Measurements from ENCODE around the gene PYGL.
"Not testable (repeated sequence)": the region's sequence is repeated elsewhere in the genome, so short reads cannot be mapped to it uniquely, and the experiment has no call there.

The PYGL gene

DNA sequence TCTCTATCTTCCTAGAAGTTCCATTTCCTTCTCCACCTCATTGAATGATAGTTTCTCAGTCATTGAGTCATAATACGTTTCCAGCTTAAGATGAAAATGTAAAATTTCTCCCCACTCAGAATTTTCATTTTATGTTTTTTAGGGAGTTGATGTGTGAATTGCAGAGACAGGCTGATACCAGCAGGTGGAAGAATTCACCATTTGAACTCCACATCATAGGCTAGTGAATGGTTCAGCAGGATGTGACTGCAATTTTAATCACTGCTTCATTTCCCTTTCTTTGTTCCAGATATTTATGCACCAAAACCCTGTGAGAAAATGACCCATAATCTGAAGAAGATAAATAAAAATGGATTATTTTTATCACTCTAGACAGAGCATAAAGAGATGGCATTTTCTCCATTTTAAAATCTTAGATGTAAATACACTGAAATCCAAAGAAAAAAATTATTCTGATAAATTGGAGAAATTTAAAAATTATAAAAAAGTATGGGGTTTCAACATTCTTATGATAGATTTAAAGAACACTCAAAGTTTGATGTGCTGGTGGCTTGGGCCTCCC lies 10.6 kb upstream of the PYGL start:
- DNase-seq (ENCODE audit: low spot score) = peak; percentile 25

DNA sequence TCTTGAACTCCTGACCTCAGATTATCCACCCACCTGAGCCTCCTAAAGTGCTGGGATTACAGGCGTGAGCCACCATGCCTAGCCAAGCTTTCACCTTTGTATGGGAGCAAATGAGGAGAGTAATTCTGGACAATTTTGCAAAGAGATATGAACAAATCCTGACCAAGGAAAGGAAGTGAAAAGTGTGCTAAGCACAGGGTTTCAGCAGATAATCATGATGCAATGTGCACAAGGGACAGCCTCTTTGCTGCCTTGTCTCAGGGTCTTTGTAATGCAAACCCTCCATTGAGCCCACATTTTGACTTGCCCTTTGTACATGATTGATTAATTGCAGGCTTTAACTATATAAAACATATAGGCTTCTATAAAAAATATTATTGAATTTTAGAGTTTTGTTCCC lies 9.2 kb upstream of the PYGL start:
- DNase-seq (ENCODE audit: low spot score) = no peak

DNA sequence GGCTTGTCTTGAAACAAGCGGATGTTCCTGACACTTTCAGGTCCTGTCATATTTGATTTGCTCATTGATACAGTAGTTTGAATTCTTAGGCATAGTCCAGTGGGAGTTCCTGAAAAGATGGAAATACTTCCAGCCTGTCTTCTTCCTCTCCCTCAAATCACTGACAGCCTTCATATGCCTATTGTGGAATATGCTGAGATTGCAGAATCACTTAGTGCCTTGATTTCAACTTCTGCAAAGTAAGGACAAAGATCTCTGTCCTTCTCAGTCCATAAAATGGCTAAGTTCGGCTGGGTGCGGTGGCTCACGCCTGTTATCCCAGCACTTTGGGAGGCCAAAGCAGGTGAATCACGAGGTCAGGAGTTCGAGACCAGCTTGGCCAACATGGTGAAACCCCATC lies 6.7 kb upstream of the PYGL start:
- no peak for DNase-seq (ENCODE audit: low spot score)

DNA sequence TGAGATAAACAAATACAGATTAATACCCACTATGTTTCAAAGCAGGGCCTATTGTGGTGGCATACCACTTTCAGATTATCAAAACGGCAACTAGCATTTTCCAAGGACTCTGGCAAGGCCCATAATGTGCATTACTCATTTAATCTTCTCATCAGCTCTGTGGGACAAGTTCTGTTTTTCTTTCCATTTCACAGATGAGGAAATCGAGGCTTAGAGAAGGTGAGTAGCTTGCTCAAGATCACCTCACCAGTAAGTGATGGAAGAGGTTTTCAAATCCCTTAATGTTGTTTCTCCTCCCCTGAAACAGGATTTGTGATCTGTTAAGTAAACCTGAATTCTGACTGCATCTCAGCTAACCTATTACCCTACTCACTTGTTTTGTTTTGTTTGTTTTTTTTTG lies 3.9 kb upstream of the PYGL start:
- no peak for DNase-seq (ENCODE audit: low spot score)

DNA sequence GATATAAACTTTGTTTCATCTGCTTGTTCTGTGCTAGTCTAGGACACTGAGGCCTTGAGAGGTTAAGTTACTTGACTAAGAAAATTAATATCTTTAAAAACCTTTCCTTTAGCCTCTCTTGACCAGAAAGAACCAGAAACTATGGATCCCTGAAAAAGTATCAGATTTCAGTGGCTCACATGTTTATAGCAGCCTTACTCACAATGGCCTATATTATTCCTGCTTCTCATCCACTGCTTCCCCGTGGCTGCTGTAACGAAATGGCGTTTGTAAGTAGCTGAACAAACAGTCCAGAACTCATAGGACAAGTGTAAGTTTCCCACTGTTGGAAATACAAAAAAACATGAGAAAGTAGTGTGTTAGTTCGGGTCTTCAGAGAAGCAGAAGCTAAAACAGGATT lies 3.2 kb upstream of the PYGL start:
- DNase-seq (ENCODE audit: low spot score) = no peak

DNA sequence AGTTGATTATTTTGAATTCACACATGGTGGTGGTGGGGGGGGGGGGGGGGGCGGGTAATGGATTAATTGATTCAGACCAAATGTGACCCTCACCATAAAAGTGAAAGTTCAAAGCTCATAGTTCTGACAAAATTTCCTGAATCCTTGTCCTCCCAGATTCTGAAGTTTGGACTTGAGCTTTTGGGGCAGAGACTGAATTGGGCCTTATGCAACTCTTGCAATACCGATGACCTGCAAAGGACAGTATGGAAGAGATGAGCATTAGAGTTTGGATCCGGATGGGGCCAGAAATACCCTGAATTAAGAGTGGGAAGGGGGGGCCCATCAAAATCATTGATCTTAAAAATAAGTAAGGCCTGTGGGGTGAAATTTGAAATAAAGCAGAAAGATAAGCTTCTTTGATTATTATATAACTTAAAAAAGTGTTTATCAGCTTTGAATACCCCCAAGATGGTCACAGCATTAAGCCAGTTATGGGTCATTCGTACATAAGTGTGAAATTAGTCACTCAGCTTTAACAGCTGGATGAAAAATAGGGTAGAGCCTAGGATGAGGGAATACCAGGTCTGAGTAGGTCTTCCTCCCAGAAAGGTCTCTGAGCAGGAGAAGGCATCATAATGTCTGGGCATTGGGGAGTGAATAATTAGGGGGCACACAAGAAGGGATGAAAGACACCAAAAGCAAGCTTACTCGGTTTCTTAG lies 2.1 kb upstream of the PYGL start:
- DNase-seq (ENCODE audit: low spot score) = no peak

DNA sequence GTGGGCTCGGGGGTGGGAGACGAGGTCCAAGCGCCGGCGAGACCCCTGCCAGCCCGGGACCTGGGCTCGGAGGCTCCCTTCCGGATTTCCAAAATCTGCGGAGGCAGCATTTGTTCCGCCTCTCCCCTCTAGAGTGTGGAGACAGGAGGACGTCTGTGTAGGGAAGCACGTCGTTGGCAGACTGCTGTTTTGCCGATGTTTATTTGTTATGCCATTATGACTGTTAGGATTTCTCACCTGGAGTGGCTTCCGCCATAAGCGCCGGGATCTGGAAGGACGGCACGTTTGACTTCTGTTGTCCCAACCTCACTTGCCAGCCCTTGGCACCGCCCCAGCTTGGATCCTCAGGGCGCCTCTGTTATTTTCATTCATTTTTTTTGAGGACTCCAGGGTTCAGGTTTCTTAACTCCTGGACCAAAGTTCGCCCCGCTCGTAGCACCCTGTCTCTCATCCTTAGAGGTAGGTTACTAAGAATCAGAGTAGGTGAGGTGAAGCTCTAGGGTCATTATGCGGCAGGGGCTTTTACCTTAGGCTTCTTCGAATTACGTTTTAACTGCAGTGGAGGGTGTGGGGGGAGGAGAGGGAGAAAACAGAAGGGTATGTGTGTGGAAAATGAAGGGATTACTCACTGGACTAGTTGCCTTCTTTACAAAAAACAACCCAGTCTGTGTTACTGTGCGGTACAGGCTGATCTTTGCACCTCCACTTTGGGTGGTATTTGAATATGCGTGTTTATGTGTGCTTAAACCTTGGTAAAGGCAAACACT lies 547 bp upstream of the PYGL start:
- DNase-seq (ENCODE audit: low spot score) = peak; percentile 41

DNA sequence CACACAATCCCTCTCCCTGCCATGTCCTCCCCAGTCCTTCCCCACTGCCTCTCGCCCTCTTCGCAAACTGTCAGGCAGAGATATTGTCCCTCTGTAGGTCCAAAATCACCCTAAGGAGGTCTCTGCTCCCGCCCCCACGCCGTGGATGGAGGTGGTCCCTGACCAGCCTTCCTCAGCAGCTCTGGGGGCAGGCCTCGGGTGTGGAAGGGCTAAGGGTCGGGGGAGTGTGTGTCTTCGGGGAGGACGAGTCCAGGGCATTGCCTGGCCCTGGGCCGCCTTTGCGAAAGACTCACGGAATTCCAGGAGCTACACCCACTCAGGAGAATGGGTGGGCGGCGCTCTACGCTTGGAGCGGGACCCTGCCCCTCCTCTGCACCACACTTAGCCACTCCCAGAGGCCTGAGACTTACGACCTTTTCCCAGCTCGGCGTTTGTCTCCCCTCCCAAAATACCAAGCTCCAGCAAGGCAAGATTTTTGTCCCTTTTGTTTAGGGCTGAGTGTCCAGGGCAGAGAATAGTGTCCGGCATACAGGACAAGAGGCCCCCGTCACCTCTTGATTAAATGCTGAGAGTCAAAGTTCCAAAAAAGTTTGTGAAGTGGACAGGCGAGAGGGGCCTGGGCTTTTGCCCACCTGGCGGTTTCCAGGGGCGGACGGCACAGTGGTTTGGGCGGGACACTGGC lies 881 bp downstream of the PYGL start:
- peak; percentile 40 for DNase-seq (ENCODE audit: low spot score)

DNA sequence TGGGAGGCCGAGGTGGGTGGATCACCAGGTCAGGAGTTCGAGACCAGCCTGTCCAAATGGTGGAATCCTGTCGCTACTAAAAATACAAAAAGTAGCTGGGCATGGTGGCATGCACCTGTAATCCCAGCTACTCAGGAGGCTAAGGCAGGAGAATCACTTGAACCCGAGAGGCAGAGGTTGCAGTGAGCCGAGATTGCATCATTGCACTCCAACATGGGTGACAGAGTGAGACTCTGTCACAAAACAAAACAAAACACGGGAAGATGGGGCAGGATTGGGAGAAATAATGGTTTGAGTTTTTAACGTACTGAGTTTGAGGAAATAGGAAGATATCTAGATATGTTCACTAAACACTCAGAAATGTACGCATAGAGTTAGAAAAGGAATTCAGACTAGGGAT lies 2.6 kb downstream of the PYGL start:
- DNase-seq (ENCODE audit: low spot score) = not testable (repeated sequence)

DNA sequence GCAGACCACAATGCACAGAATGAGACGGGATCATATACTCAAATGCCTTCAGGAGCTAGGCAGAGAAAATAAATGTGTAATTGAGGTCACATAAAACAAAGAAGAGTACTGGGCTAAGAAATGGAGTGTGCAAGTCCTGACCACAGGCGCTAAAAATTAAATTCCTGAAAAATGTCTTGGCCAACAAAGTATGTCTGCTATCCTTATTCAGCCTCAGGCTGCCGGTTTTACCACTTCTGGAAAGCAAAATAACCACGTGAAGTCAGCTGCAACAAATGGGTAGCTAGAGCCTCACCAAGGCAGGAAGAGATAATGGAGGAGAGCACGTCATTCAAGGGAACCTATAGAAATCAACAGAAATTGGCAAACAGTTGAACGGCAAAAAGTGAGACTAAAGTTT lies 3.1 kb downstream of the PYGL start:
- DNase-seq (ENCODE audit: low spot score) = no peak

DNA sequence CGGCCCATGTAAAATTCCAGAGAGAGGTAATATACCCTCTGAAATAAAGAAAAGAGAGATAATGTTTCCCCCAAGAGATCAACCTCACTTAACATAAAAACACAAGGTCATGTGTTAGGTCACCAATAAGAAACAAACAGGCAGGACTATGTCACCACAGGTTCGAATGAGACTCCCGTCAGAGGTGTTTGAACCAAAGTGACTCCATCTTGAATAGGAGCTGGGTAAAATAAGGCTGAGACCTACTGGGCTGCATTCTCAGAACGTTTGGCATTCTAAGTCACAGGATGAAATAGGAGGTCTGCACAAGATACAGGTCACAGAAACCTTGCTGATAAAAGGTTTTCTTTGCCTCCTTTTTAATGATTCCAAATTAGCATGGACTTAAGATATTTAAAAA lies 6.5 kb downstream of the PYGL start:
- DNase-seq (ENCODE audit: low spot score) = no peak

DNA sequence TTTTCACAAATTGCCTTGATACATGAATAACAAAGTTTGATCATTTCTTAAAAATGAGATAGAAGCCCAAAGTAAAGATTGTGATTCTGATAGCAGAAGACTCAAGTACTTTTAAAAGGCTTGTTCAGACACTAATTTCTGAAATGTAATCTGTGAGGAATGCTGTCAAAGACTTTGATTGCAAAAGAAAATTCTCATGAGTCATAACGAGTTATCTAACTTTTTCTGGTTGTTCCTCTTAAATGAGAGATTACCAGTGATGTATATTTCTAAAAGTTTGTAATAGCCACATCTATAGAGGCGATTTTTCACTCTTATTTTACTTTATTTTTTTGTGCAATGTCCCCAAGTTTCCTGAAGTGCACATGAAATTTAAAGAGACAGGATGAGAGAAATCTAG lies 7.0 kb downstream of the PYGL start:
- DNase-seq (ENCODE audit: low spot score) = no peak

DNA sequence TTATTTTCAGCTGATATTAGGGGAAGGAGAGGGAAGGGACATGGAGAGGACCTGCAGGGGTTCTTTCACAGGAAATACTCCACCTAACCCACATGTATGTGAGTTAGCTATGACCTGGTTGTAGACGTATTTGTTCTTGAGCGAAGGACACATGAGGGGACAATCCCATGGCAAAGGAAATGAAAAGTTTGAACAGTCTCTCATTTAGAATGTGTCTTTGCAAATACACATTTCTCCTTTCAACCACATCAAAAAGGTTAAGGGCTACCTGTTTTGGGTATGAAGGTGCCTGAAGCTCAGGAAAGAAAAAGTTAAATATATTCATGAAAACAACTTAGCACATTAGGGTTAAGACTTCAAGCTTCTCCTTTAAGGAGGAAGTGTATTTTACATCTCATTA lies 7.4 kb downstream of the PYGL start:
- DNase-seq (ENCODE audit: low spot score) = no peak

DNA sequence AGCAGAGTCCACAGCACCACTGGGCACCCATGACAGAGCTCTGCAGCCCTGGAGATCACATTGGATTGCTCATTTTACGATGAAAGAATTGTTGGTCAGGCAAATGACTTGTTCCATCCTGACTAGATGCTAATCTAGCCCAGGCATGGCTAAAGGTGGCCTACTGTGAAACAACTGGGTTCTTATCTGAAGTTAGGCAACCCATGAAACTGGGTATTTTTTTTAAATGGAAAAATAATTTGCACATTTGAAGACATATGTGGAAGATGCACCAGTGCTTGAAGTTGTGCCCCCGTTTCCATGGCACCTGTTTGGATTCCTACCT lies 8.3 kb downstream of the PYGL start:
- DNase-seq (ENCODE audit: low spot score) = no peak

DNA sequence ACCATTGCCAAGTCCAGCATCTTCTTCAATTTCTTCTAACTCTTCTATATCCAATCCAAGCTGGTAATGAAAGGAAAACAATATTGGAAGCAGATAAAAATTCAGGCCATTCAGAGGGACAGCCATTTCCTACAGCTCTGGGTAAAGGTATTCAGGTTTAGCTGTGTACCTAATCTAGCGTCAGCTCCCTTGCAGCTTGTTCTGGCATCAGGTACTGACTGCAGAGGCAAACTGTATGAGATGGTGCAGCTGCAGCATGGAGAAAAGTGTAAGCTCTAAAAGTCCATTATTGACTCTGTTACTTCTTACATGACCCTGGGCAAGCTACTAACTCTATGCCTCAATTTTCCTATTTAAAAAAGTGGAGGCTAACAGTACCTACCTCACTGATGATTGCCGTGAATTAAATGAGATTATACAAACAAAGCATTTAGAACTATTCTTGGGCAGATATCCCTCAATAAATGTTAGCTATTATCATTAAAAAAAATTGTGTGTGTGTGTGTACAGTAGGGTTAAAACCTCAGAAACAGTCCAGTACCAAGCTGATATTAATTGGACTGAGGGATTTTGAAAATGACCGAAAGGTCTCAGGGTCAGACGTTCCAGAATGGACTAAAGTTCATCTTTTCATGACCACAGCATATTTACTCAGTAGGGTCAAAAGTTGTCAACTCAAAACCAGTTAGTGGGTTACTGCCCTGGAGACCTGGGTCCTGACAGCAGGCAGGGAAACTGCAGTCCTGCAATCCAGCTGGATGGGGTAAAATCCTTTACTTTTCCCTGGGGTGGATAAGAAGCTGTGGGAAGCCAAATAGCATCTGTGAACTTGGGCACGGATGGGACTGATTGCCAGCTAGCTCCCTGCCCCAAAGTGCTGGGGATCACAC lies 8.9 kb downstream of the PYGL start:
- DNase-seq (ENCODE audit: low spot score) = no peak

DNA sequence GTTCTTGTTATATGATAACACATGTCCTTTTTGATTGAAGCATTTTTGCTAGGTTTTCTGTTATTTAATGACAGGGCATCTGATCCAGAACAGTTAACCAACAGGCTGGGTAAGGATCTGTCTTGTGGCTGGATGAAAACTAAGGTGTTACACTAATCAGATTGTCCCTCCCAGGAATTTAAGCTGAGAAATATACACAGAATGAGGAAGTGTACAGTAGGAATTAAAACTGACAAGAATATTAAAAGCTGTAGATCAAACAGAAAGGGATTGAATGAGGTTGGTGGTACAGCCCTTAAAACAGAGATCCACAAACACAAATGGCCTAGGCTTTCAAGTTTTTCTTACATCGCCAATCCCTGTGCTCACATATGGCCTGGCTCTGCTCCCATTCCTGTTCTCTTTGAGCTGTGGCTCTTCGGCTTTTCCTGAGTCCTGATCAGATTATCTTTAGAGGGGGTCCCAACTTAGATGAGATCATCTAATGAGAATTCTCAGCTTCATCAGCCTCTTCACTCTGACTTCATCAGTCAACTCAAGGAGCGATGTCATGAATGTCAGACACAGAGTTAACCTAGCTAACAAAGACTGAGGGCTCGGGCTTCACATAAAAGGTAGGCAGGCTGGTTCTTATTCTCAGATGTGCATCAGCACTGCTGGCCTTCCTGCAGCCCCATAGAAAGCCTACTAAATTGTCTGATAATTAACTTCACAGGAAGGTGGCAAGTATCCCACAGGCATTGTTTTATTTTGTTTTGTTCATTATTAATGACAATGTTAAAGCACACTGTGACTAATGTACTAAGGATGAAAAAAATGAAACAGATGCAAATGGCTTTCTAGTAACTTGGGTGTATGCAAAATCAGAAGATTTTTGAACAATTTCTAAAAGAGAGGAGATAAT lies 11.4 kb downstream of the PYGL start:
- DNase-seq (ENCODE audit: low spot score) = no peak

DNA sequence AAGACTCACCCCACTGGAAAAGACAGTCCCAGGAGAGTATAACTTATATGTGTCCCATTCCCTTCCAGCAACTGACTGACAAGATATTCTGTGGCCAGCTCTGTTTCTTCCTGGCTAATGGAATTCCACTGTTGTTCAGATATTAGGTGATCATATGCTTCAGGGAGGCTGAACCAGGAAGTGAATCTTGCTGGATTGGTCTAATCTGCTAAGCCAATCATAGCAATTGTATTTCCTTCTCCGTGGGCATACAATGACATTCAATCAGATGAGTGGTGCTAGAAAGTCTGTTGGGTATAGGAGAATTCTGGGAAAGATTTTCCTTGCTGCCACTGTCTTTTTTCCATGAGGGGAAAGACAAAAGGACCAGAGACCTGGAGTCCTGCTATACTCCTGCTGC lies 12.1 kb downstream of the PYGL start:
- no peak for DNase-seq (ENCODE audit: low spot score)

DNA sequence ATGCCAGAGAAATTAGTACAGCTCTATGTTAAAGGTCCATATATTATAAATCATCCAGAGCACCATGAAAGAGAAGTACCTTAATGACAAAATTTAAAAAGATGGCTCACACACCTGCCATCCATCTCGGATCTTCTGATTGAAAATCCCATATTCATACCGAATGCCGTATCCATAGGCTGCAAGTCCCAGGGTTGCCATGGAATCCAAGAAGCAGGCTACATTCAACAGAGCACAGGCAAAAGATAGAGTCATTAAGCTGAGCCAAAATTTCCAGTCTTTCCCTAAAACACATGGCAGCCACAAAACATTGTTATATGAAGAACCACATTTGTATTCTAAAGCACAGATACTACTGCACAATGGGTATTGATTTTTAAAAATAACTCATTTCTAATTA lies 12.7 kb downstream of the PYGL start:
- no peak for DNase-seq (ENCODE audit: low spot score)

DNA sequence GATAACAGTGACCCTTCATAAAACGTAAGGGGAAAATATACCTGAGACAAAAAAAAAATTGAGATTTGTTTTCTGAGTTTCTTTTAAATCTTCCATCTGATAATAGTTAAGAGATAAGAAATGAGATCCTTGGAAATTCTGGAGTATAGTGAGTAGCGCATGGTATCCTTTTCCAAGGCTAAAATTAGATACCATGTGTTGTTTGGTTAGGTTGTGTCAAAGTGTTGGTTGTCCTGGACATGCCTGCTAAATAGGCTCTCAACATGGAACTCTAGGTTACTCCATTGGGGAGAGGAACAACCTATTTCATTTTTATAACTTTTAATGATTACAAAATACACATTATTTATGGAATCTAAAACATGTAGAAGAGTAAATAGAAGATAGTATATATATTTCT lies 14.8 kb downstream of the PYGL start:
- DNase-seq (ENCODE audit: low spot score) = no peak

DNA sequence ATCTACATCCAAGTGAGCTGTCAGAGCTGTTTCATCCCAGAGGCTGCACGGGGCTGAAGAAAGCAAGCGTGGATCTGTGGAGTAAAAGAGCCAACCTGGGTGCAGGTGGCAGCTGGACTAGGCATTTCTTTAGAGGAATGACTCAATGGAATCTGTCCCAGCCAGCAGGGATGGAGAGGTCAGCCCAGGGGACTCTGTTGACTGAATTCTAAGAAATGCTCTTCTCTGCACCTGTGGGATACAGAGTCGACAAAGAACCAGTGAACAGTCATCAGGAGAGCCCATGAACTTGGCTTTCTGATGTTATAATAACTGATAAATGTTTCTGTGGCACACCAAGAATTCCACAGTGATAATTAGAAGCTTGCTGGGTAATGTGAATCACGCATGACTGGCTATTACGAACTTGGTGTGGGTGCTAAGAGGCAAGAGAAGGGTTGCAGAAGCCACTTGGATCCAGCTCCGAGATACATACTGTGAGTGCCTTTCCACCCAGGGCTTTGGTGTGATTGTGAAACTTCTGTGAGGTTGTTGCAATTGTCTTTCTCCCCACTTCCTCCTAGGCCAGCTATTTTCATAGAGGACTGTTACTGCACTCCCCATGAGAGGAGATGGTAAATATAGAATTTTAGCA lies 16.2 kb downstream of the PYGL start:
- DNase-seq (ENCODE audit: low spot score) = no peak

All from HuH-7.5 (cell line).